ENCODE results near the gene KDM2A.
A peak's percentile ranks its signal among the peaks of the same experiment; 100 is the strongest.

- peak in 1 of 4 donors; percentile 9 for TF ChIP-seq CTCF (IDR thresholded peaks at IDR 0.05)
- TF ChIP-seq POLR2A (IDR thresholded peaks at IDR 0.05), result no peak
Observed at GRCh38 chr11:67276781-67277230, 157.7 kb downstream of the KDM2A start.
